Loucy (cell line): ENCODE measurements around the gene FIBCD1.

Source experiments
- EZH2phosphoT487 ChIP-seq: fragments of 200-600 bp; IDR thresholded peaks from 2 replicates; pipeline ENCODE4 v1.6.1; 2018; ENCODE audit warnings: antibody characterized with exemption, mild to moderate bottlenecking, moderate library complexity, borderline replicate concordance
- TF ChIP-seq, protein P1 (sequence below): fragments of 200-600 bp; sonication (generic); conservative IDR thresholded peaks from 2 replicates; pipeline ENCODE4 v1.5.1; 2014; ENCODE audit warnings: mild to moderate bottlenecking, antibody characterized with exemption, low read length

GRCh38 chr9:130872508-130872907 lies 66.5 kb downstream of the FIBCD1 start:
- TF ChIP-seq, protein P1, sequence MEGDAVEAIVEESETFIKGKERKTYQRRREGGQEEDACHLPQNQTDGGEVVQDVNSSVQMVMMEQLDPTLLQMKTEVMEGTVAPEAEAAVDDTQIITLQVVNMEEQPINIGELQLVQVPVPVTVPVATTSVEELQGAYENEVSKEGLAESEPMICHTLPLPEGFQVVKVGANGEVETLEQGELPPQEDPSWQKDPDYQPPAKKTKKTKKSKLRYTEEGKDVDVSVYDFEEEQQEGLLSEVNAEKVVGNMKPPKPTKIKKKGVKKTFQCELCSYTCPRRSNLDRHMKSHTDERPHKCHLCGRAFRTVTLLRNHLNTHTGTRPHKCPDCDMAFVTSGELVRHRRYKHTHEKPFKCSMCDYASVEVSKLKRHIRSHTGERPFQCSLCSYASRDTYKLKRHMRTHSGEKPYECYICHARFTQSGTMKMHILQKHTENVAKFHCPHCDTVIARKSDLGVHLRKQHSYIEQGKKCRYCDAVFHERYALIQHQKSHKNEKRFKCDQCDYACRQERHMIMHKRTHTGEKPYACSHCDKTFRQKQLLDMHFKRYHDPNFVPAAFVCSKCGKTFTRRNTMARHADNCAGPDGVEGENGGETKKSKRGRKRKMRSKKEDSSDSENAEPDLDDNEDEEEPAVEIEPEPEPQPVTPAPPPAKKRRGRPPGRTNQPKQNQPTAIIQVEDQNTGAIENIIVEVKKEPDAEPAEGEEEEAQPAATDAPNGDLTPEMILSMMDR, result no peak
- TF ChIP-seq EZH2phosphoT487, result no peak
